Measurements from ENCODE around the gene CACNA1I. TPM values are rescaled to one million over a fixed set of nuclear protein-coding genes. Genes with fewer than 3 reads are reported as not detected.

The CACNA1I gene
- total RNA-seq, 1 donor from 2014 or later = not detected

- intact Hi-C loops (cut with DNase I) = no loop called here
- Histone ChIP-seq H3K9me3 (no peaks in the 10 kb centered on the region), H3K36me3 (no peaks in the 10 kb centered on the region), H3K27me3 (no peaks in the 10 kb centered on the region), H3K27ac (no peak overlapping the region), H3K4me3 (no peak overlapping the region), H3K4me1 (no peaks in the 10 kb centered on the region)
- DNase-seq (ENCODE audit: low spot score in 2 of 2) = no peak
- TF ChIP-seq CTCF (IDR thresholded peaks at IDR 0.05) = no peak
Observed at GRCh38 chr22:39618996-39619530, 48.5 kb downstream of the CACNA1I start.

- no peak for TF ChIP-seq CTCF (IDR thresholded peaks at IDR 0.05)
- no peaks in the 10 kb centered on the region for H3K27me3 ChIP-seq
Observed at GRCh38 chr22:39620924-39621690, 50.6 kb downstream of the CACNA1I start.

GRCh38 chr22:39621826-39622225 lies 51.3 kb downstream of the CACNA1I start:
- no peaks in the 10 kb centered on the region for H3K4me1 ChIP-seq
- H3K27ac ChIP-seq = no peak overlapping the region
- H3K4me3 ChIP-seq = no peak overlapping the region
- H3K36me3 ChIP-seq = no peaks in the 10 kb centered on the region
- TF ChIP-seq CTCF (IDR thresholded peaks at IDR 0.05) = no peak
- no peak for DNase-seq (ENCODE audit: low spot score in 2 of 2)
- intact Hi-C loops (cut with DNase I) = no loop called here
- no peaks in the 10 kb centered on the region for H3K27me3 ChIP-seq
- no peaks in the 10 kb centered on the region for H3K9me3 ChIP-seq

More at GRCh38 chr22:39620924-39621690, 50.6 kb downstream of the CACNA1I start:
- H3K27ac ChIP-seq = no peak overlapping the region
- no peak overlapping the region for H3K4me3 ChIP-seq
- no peaks in the 10 kb centered on the region for H3K9me3 ChIP-seq
- H3K4me1 ChIP-seq = no peaks in the 10 kb centered on the region
- intact Hi-C loops (cut with DNase I) = no loop called here
- H3K36me3 ChIP-seq = no peaks in the 10 kb centered on the region
- no peak for DNase-seq (ENCODE audit: low spot score in 2 of 2)

GRCh38 chr22:39622881-39623367 lies 52.4 kb downstream of the CACNA1I start:
- intact Hi-C loops (cut with DNase I) = no loop called here
- H3K9me3 ChIP-seq = no peaks in the 10 kb centered on the region
- no peak overlapping the region for H3K4me3 ChIP-seq
- no peak overlapping the region for H3K27ac ChIP-seq
- peak in 1 of 3 experiments; percentile 28 for TF ChIP-seq CTCF (IDR thresholded peaks at IDR 0.05)
- H3K27me3 ChIP-seq = no peaks in the 10 kb centered on the region
- H3K36me3 ChIP-seq = no peaks in the 10 kb centered on the region
- no peak for DNase-seq (ENCODE audit: low spot score in 2 of 2)
- H3K4me1 ChIP-seq = no peaks in the 10 kb centered on the region

- Histone ChIP-seq H3K27me3 (no peaks in the 10 kb centered on the region), H3K36me3 (no peaks in the 10 kb centered on the region), H3K4me1 (no peaks in the 10 kb centered on the region), H3K9me3 (no peaks in the 10 kb centered on the region), H3K27ac (no peak overlapping the region), H3K4me3 (no peak overlapping the region)
- no peak for TF ChIP-seq CTCF (IDR thresholded peaks at IDR 0.05)
- DNase-seq (ENCODE audit: low spot score in 2 of 2) = no peak
- intact Hi-C loops (cut with DNase I) = no loop called here
Observed at GRCh38 chr22:39623603-39624500, 53.3 kb downstream of the CACNA1I start.

Measured in ascending aorta (tissue), 2 donors.